ENCODE measurements around the gene RAB3IL1. TPM values are rescaled to one million over a fixed set of nuclear protein-coding genes. Genes with fewer than 3 reads are reported as not detected.
A peak's percentile ranks its signal among the peaks of the same experiment; 100 is the strongest.

Gene RAB3IL1
- total RNA-seq, 1 donor from 2014 or later, result 10.8 TPM

GRCh38 chr11:61862714-61863547 lies 54.4 kb downstream of the RAB3IL1 start:
- intact Hi-C loops (cut with DNase I), result no loop called here
- DNase-seq (no peak), ATAC-seq (ENCODE audit: poor library complexity) (no peak)

GRCh38 chr11:61861634-61862033 lies 55.7 kb downstream of the RAB3IL1 start:
- ATAC-seq (ENCODE audit: poor library complexity) (peak; percentile 80), DNase-seq (peak; percentile 61)
- intact Hi-C loops (cut with DNase I), result no loop called here

DNA sequence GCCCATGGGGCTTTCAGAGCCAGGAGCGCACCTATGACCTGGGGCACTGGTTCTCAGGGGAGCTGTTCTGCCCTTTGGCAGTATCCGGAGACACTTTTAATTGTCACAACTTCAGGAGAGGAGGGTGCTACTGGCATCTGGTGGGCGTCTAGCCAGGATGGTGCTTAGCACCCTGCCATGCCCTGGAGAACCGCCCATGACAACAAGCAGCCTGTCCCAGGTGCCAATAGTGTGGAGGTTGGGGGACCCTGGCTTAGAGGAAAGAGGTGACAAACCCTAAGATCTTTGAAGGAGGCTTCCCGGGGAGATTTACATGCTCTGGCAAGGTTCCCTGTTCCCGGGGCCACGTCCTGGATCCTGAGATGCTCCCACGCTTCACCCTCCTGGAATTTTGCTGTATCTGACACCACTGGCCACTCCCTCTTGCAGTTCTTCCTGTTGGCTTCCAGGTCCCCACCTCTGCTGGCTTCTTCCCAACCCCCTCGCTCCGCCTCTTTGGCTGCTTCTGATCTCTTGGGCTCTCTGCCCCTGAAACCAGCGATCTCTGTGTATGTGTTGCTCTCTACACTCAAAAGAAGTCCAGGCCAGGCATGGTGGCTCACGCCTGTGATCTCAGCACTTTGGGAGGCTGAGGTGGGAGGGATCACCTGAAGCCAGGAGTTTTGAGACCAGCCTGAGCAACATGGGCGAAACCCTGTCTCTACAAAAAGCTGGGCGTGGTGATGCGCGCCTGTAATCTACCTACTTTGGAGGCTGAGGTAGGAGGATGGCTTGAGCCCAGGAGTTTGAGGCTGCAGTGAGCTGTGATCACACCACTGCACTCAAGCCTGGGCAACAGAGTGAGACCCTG lies 57.1 kb downstream of the RAB3IL1 start:
- ATAC-seq (ENCODE audit: poor library complexity) (peak; percentile 86), DNase-seq (peak; percentile 87)
- intact Hi-C loops (cut with DNase I), result no loop called here

GRCh38 chr11:61855939-61856680 lies 61.3 kb downstream of the RAB3IL1 start:
- ATAC-seq (ENCODE audit: poor library complexity) (no peak), DNase-seq (no peak)
- intact Hi-C loops (cut with DNase I), result no loop called here

- intact Hi-C loops (cut with DNase I), result no loop called here
- DNase-seq (no peak), ATAC-seq (ENCODE audit: poor library complexity) (no peak)
Observed at GRCh38 chr11:61854966-61855714, 62.2 kb downstream of the RAB3IL1 start.

GRCh38 chr11:61854206-61854895 lies 63.0 kb downstream of the RAB3IL1 start:
- ATAC-seq (ENCODE audit: poor library complexity) (no peak), DNase-seq (no peak)
- intact Hi-C loops (cut with DNase I), result no loop called here

- DNase-seq, result no peak
- ATAC-seq (ENCODE audit: poor library complexity), result peak; percentile 48
- intact Hi-C loops (cut with DNase I), result no loop called here
Observed at GRCh38 chr11:61853698-61854169, 63.6 kb downstream of the RAB3IL1 start.

- no peak for DNase-seq
- no peak for ATAC-seq (ENCODE audit: poor library complexity)
- intact Hi-C loops (cut with DNase I), result no loop called here
Observed at GRCh38 chr11:61851900-61852295, 65.5 kb downstream of the RAB3IL1 start.

- peak; percentile 87 for DNase-seq
- intact Hi-C loops (cut with DNase I), result no loop called here
Observed at GRCh38 chr11:61851113-61851899, 66.1 kb downstream of the RAB3IL1 start.

GRCh38 chr11:61850687-61851086 lies 66.7 kb downstream of the RAB3IL1 start:
- ATAC-seq (ENCODE audit: poor library complexity) (peak; percentile 7), DNase-seq (no peak)
- intact Hi-C loops (cut with DNase I), result no loop called here

More at GRCh38 chr11:61851113-61851899, 66.1 kb downstream of the RAB3IL1 start:
- peak; percentile 86 for ATAC-seq (ENCODE audit: poor library complexity)

- ATAC-seq (ENCODE audit: poor library complexity) (no peak), DNase-seq (no peak)
- intact Hi-C loops (cut with DNase I), result no loop called here
Observed at GRCh38 chr11:61848631-61849030, 68.7 kb downstream of the RAB3IL1 start.

GRCh38 chr11:61847914-61848581 lies 69.3 kb downstream of the RAB3IL1 start:
- intact Hi-C loops (cut with DNase I), result no loop called here
- ATAC-seq (ENCODE audit: poor library complexity) (no peak), DNase-seq (no peak)

Small RNA genes within 50 kb of the gene (microRNA-seq; reads per million reads assigned to microRNA genes)
- 1.3 reads per million for gene MIR6746

Other genes starting within 250 kb of the RAB3IL1 start
- 4.2 TPM for gene DAGLA, start 237.2 kb downstream of the RAB3IL1 start, total RNA-seq
- 0.16 TPM for gene MYRF, start 164.9 kb downstream of the RAB3IL1 start, total RNA-seq
- 123 TPM for gene TMEM258, start 125.0 kb downstream of the RAB3IL1 start, total RNA-seq
- gene FEN1, start 124.7 kb downstream of the RAB3IL1 start, total RNA-seq, result 6.3 TPM
- gene FADS1, start 100.6 kb downstream of the RAB3IL1 start, total RNA-seq, result 21.3 TPM
- gene FADS2, start 89.3 kb downstream of the RAB3IL1 start, total RNA-seq, result 20.5 TPM
- 76.0 TPM for gene FADS3, start 26.0 kb downstream of the RAB3IL1 start, total RNA-seq
- 1.3 TPM for gene BEST1, start 32.8 kb upstream of the RAB3IL1 start, total RNA-seq
- gene FTH1, start 50.1 kb upstream of the RAB3IL1 start, total RNA-seq, result 2,228 TPM
- gene INCENP, start 206.4 kb upstream of the RAB3IL1 start, total RNA-seq, result 10.3 TPM

All from Right ventricle myocardium superior (tissue), 1 donor.